ES-I3 (cell line): ENCODE measurements around the gene CERKL.
A peak's percentile ranks its signal among the peaks of the same experiment; 100 is the strongest.
"Not testable (repeated sequence)": the region's sequence is repeated elsewhere in the genome, so short reads cannot be mapped to it uniquely, and the experiment has no call there.

Experiments used
- H3K36me3 ChIP-seq: 2 replicates; pipeline ENCODE4 v1.6.1; 2013; ENCODE audit warnings: mild to moderate bottlenecking, low read length, control low read depth, moderate library complexity; ENCODE audit not compliant: insufficient read depth
- H3K4me1 ChIP-seq: 2 replicates; pipeline ENCODE4 v1.6.1; 2013; ENCODE audit warnings: mild to moderate bottlenecking, control low read depth, low read length; ENCODE audit not compliant: insufficient read depth
- H3K9ac ChIP-seq: 2 replicates; pipeline ENCODE4 v1.6.1; 2013; ENCODE audit warnings: low read depth, mild to moderate bottlenecking, low read length, moderate library complexity
- H3K9me3 ChIP-seq: 2 replicates; pipeline ENCODE4 v1.6.1; 2013; ENCODE audit warnings: mild to moderate bottlenecking, low read length, moderate library complexity; ENCODE audit not compliant: control insufficient read depth, insufficient read depth

The CERKL gene, protein sequence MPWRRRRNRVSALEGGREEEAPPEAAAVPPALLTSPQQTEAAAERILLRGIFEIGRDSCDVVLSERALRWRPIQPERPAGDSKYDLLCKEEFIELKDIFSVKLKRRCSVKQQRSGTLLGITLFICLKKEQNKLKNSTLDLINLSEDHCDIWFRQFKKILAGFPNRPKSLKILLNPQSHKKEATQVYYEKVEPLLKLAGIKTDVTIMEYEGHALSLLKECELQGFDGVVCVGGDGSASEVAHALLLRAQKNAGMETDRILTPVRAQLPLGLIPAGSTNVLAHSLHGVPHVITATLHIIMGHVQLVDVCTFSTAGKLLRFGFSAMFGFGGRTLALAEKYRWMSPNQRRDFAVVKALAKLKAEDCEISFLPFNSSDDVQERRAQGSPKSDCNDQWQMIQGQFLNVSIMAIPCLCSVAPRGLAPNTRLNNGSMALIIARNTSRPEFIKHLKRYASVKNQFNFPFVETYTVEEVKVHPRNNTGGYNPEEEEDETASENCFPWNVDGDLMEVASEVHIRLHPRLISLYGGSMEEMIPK

GRCh38 chr2:181656450-181657291 lies at the start of gene CERKL:
CERKL (minus strand) TSS chr2:181657105; CDS start chr2:181657006, 99 bp downstream.
- Histone ChIP-seq H3K9me3 (no peaks in the 10 kb centered on the region), H3K9ac (peak within 1 kb of the TSS; percentile 57; the same call in 1 of the 2 replicates), H3K36me3 (no peaks in the 10 kb centered on the region), H3K4me1 (no peaks in the 10 kb centered on the region)

GRCh38 chr2:181702519-181702918 lies 45.6 kb upstream of the CERKL start:
- not testable (repeated sequence) for H3K36me3 ChIP-seq, H3K4me1 ChIP-seq, H3K9me3 ChIP-seq, H3K9ac ChIP-seq

DNA sequence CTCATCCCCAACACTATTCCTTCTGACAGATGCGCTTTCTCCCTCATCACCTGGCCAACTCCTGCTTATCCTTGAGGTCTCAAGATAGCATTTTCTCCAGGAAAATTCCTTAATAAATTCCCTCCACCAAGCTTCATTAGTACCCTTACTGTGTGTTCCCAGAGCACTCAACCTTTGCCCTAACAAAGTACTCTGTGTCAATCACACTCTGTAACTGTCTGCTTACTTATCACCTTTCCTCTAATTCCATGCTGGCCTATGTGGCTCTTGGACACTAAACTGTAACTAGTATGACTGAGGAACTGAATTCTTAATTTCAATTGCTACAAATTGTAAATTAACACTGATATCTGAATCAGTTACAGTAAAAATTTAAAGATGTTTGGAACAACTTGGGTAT lies 41.3 kb upstream of the CERKL start:
- Histone ChIP-seq H3K36me3 (no peaks in the 10 kb centered on the region), H3K4me1 (no peaks in the 10 kb centered on the region), H3K9ac (no peak overlapping the region), H3K9me3 (no peaks in the 10 kb centered on the region)

GRCh38 chr2:181697571-181697970 lies 40.7 kb upstream of the CERKL start:
- H3K9me3 ChIP-seq = no peaks in the 10 kb centered on the region
- no peaks in the 10 kb centered on the region for H3K36me3 ChIP-seq
- H3K9ac ChIP-seq = no peak overlapping the region
- H3K4me1 ChIP-seq = no peaks in the 10 kb centered on the region

DNA sequence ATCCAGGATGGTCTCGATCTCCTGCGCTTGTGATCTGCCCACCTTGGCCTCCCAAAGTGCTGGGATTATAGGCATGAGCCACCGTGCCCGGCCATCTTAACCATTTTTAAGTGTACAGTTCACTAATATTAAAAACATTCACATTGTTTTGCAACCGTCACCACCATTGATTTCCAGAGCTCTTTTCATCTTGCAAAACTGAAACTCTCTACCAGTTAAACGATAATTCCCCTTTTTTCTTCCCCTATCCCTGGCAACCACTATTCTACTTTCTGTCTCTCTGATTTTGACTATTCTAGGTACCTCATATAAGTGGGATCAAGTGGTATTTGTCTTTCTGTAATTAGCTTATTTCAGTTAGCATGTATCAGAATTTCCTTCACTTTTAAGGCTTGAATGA lies 40.2 kb upstream of the CERKL start:
- H3K36me3 ChIP-seq = no peaks in the 10 kb centered on the region
- no peak overlapping the region for H3K9ac ChIP-seq
- H3K9me3 ChIP-seq = no peaks in the 10 kb centered on the region
- no peaks in the 10 kb centered on the region for H3K4me1 ChIP-seq

DNA sequence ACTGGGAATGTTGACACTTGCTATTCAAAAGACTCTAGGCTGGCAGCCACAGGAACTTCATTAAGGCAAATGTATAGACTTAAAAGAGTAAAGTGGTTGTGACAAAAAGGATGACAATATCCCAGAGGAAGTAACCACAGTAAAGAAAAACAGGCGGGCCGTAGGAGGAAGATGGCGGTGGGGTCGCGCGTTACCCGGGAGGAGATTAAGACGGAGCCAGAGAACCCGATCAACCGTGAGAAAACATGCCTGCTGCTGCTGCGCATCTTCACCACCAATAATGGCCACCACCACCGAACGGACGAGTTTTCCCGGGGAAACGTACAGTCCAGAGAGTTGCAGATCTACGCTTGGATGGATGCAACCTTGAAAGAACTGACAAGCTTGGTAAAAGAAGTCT lies 37.4 kb upstream of the CERKL start:
- H3K9me3 ChIP-seq = no peaks in the 10 kb centered on the region
- H3K36me3 ChIP-seq = no peaks in the 10 kb centered on the region
- no peaks in the 10 kb centered on the region for H3K4me1 ChIP-seq
- H3K9ac ChIP-seq = no peak overlapping the region

DNA sequence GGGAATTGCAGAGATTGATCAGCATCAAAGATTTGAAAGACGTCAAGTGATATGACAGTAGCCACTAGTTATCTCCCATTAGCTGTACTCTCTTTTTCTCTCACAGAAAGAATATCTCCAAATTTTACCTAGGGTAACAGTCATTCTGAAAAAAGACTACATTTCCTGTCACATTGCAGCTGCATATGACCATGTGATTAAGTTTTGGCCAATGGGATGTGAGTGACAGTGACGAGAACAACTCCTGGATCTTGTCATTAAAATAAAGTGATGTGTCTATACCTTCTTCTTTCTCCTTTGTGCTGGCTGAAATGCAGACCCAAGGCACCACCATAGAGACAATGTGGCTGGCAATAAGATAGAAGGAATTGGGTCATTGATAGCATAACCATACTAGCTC lies 34.0 kb upstream of the CERKL start:
- H3K9ac ChIP-seq = no peak overlapping the region

DNA sequence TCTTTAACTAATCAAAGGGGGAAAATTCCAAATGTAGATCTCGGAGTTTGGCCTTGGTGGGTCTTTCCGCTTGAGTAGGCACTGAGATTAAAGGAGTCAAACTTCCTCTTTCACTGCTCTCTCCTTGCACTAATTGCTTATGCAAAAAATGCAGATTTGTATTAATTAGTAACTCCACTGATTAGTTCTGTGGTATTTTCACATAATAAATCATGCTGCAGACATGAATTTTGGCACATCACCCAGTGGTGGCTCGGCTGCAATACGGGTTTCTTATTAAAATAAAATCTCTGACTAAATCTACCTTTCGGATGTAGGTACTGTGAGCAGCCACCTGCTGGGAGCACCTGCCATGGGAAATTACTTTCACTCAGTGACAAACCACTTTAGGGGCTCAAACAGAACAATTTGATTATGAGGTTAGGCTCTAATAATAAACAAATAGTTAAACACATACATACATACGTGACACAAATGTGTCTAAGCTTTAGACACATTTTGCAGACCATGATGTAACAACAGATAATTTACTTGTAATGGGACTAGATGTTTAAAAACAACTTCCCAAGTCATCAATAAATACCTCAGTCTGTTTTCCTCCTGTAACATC lies 29.8 kb upstream of the CERKL start:
- peaks cover 4% of the 10 kb centered on the region; the same call in 1 of the 2 replicates for H3K4me1 ChIP-seq
- H3K9me3 ChIP-seq = no peaks in the 10 kb centered on the region
- H3K36me3 ChIP-seq = no peaks in the 10 kb centered on the region
- no peak overlapping the region for H3K9ac ChIP-seq

More for the DNA sequence above, 34.0 kb upstream of the CERKL start:
- Histone ChIP-seq H3K36me3 (no peaks in the 10 kb centered on the region), H3K9me3 (no peaks in the 10 kb centered on the region), H3K4me1 (no peaks in the 10 kb centered on the region)

GRCh38 chr2:181685150-181685688 lies 28.3 kb upstream of the CERKL start:
- Histone ChIP-seq H3K4me1 (peaks cover 4% of the 10 kb centered on the region; the same call in 1 of the 2 replicates), H3K9me3 (no peaks in the 10 kb centered on the region), H3K9ac (no peak overlapping the region), H3K36me3 (no peaks in the 10 kb centered on the region)

DNA sequence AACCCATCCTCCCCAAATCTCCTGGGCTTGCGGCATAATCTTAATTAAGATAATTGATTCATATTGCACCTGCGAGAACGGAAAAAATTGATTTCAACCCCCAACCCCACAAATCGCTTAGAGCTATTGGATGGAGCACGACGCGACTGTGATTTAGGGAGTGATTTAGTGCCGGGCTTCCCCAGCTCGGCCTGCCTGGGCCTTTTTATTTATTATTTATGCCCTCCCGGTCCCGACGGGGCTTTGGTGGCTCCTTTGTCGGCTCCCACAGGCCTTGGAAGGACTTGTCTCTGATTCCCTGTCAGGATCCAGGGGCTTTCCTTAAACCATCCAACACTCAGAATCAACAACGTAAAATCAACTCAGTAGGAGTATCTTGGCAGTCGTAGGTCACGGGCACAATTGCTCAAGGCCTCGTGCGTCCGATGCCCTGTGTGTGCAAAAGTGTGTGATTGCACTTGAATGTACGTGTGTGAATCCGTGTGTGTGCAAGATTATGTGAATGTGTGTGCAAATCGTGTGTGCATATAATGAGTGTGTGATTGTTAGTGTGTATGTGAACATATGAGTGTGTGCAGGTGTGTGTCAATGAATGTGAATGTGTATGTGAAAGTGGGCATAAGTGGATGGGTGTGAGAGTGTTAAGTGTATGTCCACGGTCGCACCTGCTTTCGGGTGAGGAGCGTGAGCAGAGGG lies 27.7 kb upstream of the CERKL start:
- Histone ChIP-seq H3K36me3 (no peaks in the 10 kb centered on the region), H3K4me1 (peaks cover 4% of the 10 kb centered on the region; the same call in 1 of the 2 replicates), H3K9ac (peak overlapping the region; percentile 14; the same call in 1 of the 2 replicates), H3K9me3 (no peaks in the 10 kb centered on the region)

GRCh38 chr2:181683518-181684453 lies 26.9 kb upstream of the CERKL start:
- H3K9me3 ChIP-seq = no peaks in the 10 kb centered on the region
- H3K36me3 ChIP-seq = no peaks in the 10 kb centered on the region
- H3K9ac ChIP-seq = peak overlapping the region; percentile 34; the same call in 1 of the 2 replicates
- H3K4me1 ChIP-seq = peaks cover 4% of the 10 kb centered on the region; the same call in 1 of the 2 replicates

- Histone ChIP-seq H3K36me3 (no peaks in the 10 kb centered on the region), H3K9ac (peak overlapping the region; percentile 34; the same call in 1 of the 2 replicates), H3K4me1 (peaks cover 4% of the 10 kb centered on the region; the same call in 1 of the 2 replicates), H3K9me3 (no peaks in the 10 kb centered on the region)
Measured at GRCh38 chr2:181682795-181683517, 26.1 kb upstream of the CERKL start.
